ENCODE results near the gene ADARB1. TPM values are rescaled to one million over a fixed set of nuclear protein-coding genes. Genes with fewer than 3 reads are reported as not detected.

The ADARB1 gene
- total and polyA plus RNA-seq, 9 of the 15 experiments (the other 6 are each of a cell fraction or from before 2014, with no cell fraction given): 6.7 to 16.0 (median 8.3) TPM

DNA sequence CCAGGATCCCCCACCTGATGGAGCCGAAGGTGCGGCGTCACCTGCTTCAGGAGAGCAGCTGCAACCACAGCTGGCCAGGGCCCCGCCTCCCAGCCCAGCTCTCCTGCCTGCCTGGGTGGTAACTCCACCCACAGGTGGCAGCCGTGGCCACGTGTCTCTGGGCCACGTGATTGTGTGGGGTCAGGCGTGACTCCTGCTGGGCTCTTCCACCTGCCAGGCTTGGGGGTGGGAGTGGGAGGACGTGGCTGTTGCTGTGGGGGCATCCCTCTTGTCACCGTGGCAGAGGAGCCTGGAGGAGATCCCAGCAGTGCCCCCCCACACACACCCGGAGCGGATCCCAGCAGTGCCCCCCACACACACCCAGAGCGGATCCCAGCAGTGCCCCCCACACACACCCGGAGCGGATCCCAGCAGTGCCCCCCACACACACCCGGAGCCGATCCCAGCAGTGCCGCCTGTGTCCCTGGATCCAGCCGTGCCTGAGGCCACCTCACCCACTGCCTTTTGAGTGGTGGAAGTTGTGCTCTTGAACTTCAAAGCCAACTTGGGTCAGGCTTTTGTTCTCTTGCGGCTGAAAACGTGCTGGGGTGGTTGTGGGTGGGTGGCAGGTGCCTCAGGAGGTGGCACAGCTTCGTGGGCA lies 181.1 kb downstream of the ADARB1 start (continued):
- TF ChIP-seq, protein P1, sequence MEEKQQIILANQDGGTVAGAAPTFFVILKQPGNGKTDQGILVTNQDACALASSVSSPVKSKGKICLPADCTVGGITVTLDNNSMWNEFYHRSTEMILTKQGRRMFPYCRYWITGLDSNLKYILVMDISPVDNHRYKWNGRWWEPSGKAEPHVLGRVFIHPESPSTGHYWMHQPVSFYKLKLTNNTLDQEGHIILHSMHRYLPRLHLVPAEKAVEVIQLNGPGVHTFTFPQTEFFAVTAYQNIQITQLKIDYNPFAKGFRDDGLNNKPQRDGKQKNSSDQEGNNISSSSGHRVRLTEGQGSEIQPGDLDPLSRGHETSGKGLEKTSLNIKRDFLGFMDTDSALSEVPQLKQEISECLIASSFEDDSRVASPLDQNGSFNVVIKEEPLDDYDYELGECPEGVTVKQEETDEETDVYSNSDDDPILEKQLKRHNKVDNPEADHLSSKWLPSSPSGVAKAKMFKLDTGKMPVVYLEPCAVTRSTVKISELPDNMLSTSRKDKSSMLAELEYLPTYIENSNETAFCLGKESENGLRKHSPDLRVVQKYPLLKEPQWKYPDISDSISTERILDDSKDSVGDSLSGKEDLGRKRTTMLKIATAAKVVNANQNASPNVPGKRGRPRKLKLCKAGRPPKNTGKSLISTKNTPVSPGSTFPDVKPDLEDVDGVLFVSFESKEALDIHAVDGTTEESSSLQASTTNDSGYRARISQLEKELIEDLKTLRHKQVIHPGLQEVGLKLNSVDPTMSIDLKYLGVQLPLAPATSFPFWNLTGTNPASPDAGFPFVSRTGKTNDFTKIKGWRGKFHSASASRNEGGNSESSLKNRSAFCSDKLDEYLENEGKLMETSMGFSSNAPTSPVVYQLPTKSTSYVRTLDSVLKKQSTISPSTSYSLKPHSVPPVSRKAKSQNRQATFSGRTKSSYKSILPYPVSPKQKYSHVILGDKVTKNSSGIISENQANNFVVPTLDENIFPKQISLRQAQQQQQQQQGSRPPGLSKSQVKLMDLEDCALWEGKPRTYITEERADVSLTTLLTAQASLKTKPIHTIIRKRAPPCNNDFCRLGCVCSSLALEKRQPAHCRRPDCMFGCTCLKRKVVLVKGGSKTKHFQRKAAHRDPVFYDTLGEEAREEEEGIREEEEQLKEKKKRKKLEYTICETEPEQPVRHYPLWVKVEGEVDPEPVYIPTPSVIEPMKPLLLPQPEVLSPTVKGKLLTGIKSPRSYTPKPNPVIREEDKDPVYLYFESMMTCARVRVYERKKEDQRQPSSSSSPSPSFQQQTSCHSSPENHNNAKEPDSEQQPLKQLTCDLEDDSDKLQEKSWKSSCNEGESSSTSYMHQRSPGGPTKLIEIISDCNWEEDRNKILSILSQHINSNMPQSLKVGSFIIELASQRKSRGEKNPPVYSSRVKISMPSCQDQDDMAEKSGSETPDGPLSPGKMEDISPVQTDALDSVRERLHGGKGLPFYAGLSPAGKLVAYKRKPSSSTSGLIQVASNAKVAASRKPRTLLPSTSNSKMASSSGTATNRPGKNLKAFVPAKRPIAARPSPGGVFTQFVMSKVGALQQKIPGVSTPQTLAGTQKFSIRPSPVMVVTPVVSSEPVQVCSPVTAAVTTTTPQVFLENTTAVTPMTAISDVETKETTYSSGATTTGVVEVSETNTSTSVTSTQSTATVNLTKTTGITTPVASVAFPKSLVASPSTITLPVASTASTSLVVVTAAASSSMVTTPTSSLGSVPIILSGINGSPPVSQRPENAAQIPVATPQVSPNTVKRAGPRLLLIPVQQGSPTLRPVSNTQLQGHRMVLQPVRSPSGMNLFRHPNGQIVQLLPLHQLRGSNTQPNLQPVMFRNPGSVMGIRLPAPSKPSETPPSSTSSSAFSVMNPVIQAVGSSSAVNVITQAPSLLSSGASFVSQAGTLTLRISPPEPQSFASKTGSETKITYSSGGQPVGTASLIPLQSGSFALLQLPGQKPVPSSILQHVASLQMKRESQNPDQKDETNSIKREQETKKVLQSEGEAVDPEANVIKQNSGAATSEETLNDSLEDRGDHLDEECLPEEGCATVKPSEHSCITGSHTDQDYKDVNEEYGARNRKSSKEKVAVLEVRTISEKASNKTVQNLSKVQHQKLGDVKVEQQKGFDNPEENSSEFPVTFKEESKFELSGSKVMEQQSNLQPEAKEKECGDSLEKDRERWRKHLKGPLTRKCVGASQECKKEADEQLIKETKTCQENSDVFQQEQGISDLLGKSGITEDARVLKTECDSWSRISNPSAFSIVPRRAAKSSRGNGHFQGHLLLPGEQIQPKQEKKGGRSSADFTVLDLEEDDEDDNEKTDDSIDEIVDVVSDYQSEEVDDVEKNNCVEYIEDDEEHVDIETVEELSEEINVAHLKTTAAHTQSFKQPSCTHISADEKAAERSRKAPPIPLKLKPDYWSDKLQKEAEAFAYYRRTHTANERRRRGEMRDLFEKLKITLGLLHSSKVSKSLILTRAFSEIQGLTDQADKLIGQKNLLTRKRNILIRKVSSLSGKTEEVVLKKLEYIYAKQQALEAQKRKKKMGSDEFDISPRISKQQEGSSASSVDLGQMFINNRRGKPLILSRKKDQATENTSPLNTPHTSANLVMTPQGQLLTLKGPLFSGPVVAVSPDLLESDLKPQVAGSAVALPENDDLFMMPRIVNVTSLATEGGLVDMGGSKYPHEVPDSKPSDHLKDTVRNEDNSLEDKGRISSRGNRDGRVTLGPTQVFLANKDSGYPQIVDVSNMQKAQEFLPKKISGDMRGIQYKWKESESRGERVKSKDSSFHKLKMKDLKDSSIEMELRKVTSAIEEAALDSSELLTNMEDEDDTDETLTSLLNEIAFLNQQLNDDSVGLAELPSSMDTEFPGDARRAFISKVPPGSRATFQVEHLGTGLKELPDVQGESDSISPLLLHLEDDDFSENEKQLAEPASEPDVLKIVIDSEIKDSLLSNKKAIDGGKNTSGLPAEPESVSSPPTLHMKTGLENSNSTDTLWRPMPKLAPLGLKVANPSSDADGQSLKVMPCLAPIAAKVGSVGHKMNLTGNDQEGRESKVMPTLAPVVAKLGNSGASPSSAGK (IDR thresholded peaks at IDR 0.05): peak; percentile 53; the same call in 1 of the 2 replicates
- TF ChIP-seq PRDM10 (IDR thresholded peaks at IDR 0.05; ENCODE audit: partially characterized antibody) (no peak), L3MBTL2 (IDR thresholded peaks at IDR 0.05) (peak; percentile 88), CBFA2T3 (IDR thresholded peaks at IDR 0.05) (peak; percentile 61), MAZ (CRISPR knock-in tag; conservative IDR thresholded peaks at IDR 0.05 in 1 of 2, IDR thresholded peaks at IDR 0.05 in 1 of 2) (0 out of 4 replicates have a peak, but pooled peaks of 1 of the 2 experiments have one; percentile 23), BHLHE40 (IDR thresholded peaks at IDR 0.05; ENCODE audit: low read length) (peak; percentile 72), TCF3 (CRISPR knock-in tag; IDR thresholded peaks at IDR 0.05) (peak; percentile 38; the same call in 1 of the 2 replicates)
- TF ChIP-seq, protein P2, sequence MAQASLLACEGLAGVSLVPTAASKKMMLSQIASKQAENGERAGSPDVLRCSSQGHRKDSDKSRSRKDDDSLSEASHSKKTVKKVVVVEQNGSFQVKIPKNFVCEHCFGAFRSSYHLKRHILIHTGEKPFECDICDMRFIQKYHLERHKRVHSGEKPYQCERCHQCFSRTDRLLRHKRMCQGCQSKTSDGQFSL (CRISPR knock-in tag; IDR thresholded peaks at IDR 0.05): peak; percentile 92
- TF ChIP-seq, protein P2 (tag; IDR thresholded peaks at IDR 0.05): peak in 1 of 2 experiments; percentile 69; a peak in 1 of 4 replicates

Data from K562 (cell line).